Kidney capillary endothelial cell (primary cell): ENCODE data around the gene NBEA.
A peak's percentile ranks its signal among the peaks of the same experiment; 100 is the strongest.
"Not testable (repeated sequence)": the region's sequence is repeated elsewhere in the genome, so short reads cannot be mapped to it uniquely, and the experiment has no call there.

ENCODE experiments used
- DNase-seq: peaks from one replicate; pipeline ENCODE4 v3.0.0-alpha.2; 2018; ENCODE audit warnings: low spot score

The NBEA gene

DNA sequence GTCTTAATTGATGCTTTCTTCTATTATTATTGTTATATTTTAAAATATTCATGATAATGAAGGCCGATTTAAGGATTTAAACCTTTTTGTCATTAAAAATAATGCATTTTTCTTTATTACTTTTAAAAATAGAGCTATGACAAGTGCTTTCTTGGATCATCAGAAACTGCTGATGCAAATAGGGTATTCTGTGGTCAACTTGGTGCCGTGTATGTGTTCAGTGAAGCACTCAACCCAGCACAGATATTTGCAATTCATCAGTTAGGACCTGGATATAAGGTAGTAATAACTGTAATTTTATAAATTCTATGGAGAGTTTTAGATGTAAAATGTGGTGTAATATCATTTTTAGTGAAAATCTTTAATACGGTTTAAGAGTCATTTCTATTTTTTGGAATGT, 116.5 kb downstream of the NBEA start:
- DNase-seq, result not testable (repeated sequence)

- DNase-seq, result no peak
Observed at GRCh38 chr13:35086667-35087066, 144.6 kb downstream of the NBEA start.

DNA sequence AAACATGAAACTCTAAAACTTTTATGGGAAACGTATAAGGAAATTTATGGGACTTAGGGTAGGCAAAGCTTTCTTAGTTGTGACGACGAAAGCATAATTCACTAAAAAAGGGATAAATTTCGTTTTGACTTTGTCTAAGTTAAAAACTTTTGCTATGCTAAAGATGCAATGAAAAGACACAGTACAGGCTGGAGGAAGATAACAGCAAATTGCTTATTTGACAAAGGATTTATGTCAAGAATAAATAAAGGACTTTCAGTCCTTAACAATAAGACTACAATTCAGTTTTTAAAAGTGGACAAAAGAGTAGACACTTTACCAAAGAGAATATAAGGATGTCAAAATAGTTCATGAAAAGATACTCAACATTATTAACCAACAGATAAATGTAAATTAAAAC, 150.2 kb downstream of the NBEA start:
- no peak for DNase-seq

- DNase-seq, result no peak
Observed at GRCh38 chr13:35092751-35093150, 150.7 kb downstream of the NBEA start.

GRCh38 chr13:35093356-35093755, 151.3 kb downstream of the NBEA start:
- DNase-seq, result no peak

GRCh38 chr13:35106771-35107170, 164.7 kb downstream of the NBEA start:
- DNase-seq, result not testable (repeated sequence)

GRCh38 chr13:35107535-35107934, 165.5 kb downstream of the NBEA start:
- DNase-seq, result no peak

- not testable (repeated sequence) for DNase-seq
Observed at GRCh38 chr13:35113612-35114011, 171.5 kb downstream of the NBEA start.

- DNase-seq, result no peak
Observed at GRCh38 chr13:35127466-35127865, 185.4 kb downstream of the NBEA start.

- DNase-seq, result no peak
Observed at GRCh38 chr13:35129500-35129899, 187.4 kb downstream of the NBEA start.

- DNase-seq, result no peak
Observed at GRCh38 chr13:35131471-35131870, 189.4 kb downstream of the NBEA start.

DNA sequence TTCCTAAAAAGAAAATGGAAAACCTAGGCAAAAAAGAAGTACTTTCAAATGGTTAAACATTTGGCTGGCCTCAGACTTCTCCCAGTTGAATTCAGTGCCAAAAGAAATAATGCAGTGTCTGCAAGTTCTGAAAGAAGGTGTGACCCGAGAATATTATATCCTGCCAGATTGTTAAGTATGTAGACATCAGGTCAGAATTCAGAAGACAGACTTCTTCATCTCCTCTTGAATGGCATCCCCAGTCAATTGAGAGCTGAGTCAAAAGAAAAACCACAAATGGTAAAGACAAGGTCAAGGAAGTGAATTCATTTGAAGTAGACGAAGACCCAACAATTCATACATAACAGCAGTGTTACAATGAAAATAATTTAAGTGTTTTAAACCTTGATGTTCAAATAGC, 194.5 kb downstream of the NBEA start:
- DNase-seq, result no peak

- DNase-seq, result peak; percentile 72
Observed at GRCh38 chr13:35139591-35139990, 197.5 kb downstream of the NBEA start.

DNA sequence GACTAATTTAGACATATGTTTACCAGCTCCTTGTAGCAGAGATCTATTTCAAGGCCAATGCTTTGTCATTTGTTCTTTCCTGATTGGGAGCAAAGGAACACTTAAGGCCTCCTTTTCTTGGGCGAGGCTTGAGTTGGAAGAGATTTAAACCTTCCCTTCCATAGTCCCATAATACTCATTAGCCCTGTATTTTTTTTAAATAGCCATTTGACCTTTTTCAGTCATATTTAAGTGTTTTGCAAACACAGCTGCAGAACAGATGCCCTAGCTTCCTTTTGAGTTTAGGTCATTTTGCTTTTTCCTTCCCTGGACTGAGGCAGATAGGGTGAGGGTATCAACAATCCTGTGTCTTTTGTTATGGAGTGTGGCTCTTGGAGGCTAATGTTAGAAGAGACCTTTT, 198.3 kb downstream of the NBEA start:
- no peak for DNase-seq

DNA sequence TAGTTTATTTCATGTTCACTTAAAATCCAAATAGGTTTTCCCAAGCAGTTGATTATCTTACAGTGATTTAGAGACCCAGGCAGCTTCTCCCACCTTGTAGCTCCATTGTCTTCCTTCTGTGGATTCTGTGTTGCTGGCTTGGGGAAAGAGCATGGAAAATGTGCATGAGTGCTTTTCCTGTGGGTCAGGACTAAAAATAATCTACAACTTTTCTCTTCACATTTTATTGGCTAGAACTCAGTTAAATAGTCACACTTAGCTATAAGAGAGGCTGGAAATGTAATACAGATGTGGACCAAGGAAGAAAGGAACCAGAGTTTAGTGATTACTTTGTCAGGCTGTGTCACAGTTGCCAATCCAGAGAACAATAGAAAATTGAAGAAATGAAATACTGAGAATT, 198.8 kb downstream of the NBEA start:
- no peak for DNase-seq

- no peak for DNase-seq
Observed at GRCh38 chr13:35143123-35143522, 201.1 kb downstream of the NBEA start.

GRCh38 chr13:35144166-35144890, 202.3 kb downstream of the NBEA start:
- no peak for DNase-seq

DNA sequence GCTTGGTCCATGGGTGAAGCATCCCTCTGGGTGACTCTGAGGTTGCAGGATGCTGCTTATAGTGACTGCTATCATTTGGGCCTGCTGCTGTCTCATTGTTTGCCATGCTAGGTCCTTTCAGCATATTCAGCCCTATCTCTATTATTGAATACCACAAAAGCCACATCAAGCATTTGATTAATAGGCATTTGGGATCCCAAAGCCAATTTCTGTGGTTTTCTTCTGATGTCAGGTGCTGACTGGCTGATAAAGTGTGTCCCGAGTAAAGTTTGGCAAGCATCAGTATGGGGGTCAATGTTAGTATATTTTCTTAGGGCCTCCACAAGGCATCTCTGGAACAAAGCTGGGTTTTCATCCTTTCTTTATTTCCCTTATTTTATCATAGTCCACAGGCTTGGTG, 204.6 kb downstream of the NBEA start:
- no peak for DNase-seq

GRCh38 chr13:35157143-35157755, 215.2 kb downstream of the NBEA start:
- peak; percentile 59 for DNase-seq

DNA sequence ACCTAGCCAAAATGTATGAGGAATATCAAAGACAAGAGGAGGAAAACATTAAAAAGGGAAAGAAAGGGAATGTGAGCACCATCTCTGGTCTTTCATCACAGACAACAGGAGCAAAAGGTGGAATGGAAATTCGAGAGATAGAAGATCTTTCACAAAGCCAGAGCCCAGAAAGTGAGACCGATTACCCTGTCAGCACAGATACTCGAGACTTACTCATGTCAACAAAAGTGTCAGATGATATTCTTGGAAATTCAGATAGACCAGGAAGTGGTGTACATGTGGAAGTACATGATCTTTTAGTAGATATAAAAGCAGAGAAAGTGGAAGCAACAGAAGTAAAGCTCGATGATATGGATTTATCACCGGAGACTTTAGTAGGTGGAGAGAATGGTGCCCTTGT, 217.0 kb downstream of the NBEA start:
- no peak for DNase-seq

DNA sequence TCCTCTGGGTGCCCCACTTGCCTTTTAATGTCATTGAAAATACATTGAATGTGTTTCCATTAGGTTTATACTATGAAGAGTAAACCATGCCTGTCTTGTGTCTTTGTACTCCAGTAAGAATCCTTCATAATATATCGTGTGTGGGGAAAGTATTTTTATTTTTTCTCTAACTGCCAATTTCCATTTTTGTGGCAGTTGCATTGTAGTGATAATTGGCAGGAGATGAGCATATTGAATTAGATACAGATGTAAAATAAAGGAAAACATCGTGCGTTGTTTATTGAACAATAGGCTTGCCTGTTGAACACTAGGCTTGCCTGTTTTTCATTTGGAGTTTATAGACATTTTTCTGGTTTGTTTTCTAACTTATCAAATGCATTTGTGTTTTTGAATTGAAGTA, 218.8 kb downstream of the NBEA start:
- DNase-seq, result no peak

- no peak for DNase-seq
Observed at GRCh38 chr13:35162420-35162819, 220.3 kb downstream of the NBEA start.

- DNase-seq, result no peak
Observed at GRCh38 chr13:35163674-35164073, 221.6 kb downstream of the NBEA start.

- peak; percentile 63 for DNase-seq
Observed at GRCh38 chr13:35164324-35164932, 222.4 kb downstream of the NBEA start.
